A204.1 (cell line): Measurements from ENCODE around the gene ISM1.

Experiments used
- FAIRE-seq: peaks from 2 replicates; lab custom pipeline; 2012; peaks lifted over from hg19 to GRCh38; lab: Jason Lieb, UNC

The ISM1 gene

DNA sequence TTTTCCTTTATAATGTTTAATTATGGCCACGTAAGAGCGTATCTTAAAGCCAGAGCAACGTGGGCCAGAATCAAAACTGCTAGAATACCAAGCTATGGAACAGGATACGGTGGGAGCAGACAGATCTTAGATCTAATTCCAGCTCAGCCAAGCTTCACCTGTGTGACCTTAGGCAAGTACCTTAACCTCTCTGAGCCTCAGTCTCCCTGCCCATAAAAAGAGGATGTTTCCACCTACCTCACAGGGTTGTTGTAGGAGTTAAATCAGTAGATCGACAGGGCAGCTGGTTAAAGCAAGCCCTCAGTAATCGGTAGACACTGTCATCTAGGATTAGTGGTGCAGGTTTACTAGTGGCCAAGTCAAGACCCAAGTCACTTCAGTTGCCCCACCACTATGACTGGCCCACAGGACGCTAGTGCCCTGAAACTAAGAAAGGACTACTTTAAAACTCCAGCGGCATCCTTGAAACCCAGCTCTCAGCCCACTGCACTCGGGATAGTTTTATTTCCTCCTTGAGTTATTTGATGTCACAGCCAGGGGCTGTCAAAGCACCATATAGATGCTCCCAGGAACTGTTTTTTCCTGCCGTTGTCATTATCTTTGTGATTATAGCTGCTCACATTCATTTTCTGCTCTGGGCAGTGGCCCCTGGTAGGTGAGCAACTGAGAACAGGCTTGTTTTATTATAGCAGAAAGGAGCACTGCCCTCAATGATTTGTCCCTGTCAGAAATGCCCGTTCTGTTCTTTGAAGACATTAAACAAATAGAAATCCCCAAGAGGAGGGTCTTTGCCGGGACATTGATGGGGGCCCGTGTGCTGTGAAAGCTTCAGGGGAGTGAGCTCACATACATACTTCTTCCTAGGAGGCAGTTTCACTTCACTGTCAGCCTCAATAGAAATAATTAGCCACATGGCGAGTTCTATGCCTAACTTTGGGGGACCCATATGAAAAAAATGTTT, 63.1 kb downstream of the ISM1 start:
- no peak for FAIRE-seq

DNA sequence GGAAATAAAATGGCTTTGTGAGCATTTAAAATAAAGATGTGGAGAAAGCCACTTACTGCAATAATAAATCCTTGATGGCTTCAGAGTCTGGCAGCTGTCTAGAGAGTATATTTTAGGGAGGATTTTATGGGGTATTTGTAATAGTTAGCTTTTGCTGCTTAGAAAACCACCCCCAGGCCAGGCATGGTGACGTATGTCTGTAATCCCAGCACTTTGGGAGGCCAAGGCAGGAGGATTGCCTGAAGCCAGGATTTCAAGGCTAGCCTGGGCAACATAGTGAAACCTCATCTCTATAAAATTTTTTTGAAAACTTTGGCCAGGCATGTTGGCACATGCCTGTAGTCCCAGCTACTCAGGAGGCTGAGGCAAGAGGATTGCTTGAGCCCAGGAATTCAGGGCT, 63.8 kb downstream of the ISM1 start:
- FAIRE-seq = no peak

DNA sequence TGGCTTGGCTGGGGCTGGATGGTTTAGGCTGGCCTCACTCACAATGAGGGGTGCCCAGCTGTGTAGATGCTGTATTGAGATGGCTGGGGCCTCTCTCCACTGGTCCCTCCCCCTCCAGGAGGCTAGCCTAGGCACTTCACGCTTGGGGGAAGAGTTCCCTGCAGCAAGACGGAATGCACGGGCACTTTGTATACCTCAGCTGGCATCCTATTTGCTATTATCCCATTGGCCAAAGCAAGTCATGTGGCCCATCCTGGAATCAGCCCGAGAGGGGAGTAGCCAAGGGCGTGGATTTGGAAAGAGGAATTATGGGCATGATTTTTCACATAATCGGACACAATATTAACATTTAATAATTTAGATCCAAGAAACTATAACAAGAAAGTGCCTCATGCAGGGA, 64.3 kb downstream of the ISM1 start:
- no peak for FAIRE-seq

DNA sequence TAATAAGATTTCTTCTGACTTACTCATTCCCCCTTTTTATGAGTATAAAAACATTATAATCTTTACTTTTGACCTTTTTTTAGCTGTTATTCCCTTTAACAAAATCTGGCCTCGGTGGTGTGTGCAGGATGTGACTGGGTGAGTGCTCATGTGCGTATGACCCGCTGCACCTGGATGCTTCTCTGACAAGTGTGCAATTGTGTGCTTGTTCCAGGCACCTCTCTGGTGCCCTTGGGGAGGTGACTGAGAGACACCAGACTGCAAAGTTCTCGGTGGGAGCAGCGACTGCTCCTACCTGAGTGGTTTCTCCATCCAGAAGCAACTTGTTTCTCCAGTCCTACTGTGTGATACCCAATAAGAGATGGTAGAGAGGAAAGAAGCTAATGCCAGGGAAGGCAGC, 65.0 kb downstream of the ISM1 start:
- no peak for FAIRE-seq

GRCh38 chr20:13286607-13287006, 65.5 kb downstream of the ISM1 start:
- FAIRE-seq = no peak

- FAIRE-seq = no peak
Measured at GRCh38 chr20:13288357-13288756, 67.3 kb downstream of the ISM1 start.

DNA sequence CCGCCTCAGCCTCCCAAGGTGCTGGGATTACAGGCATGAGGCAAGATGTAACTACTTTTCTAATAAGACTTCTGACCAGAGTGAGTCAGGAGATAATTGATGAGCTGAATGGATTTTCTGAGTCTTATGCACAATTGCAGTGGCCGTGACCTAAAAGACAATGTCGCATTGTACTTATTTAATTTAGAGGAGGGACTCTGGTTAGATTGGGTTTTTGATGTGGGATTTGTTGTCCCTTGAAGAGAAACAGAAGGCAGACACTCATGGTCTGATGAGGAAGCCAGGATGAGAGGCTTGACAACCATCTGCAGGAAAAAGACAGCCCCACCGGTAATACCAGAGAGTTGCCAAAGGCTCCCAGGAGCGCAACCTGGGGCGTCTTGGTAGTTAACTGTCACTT, 68.0 kb downstream of the ISM1 start:
- no peak for FAIRE-seq

GRCh38 chr20:13290724-13291123, 69.7 kb downstream of the ISM1 start:
- no peak for FAIRE-seq

- FAIRE-seq = no peak
Measured at GRCh38 chr20:13291157-13291556, 70.1 kb downstream of the ISM1 start.

- FAIRE-seq = no peak
Measured at GRCh38 chr20:13292201-13292885, 71.3 kb downstream of the ISM1 start.

DNA sequence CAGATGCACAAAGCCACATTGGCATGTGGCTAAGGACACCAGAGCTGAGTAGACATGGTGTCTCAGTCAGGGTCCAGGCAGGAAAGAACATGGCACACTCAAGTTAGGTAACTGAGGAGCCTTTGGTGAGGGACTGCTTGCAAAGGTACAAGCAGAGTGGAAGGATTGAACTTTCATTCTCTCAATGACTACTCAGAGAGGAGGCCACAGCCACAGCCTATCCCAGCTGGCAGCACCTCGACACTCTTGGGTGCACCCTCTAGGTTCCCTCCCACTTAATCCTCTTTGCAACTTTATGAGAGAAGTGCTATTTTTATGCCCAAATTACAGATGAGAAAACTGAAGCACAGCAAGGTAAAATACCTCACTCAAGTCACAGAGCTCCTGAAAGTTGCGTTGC, 73.4 kb downstream of the ISM1 start:
- no peak for FAIRE-seq

DNA sequence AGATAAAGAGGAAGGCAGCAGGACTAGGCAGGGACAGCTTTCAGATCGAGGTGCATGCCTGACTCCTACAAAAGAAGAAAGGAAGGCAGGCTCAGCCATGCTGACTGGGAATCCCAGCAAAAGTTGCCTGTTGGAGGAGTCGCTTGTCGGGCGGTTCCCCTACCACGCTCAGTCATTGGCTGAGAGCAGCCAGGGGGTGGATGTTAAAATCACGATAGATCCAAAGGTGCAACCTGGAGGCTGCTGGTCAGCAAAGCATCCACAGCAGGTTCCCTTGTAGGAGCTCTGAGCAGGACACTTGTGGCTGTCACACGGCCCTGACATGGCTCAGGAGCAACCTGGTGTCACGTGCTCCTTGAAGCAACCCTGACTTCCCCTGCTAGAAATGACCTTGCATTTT, 74.6 kb downstream of the ISM1 start:
- no peak for FAIRE-seq

GRCh38 chr20:13296070-13296469, 75.0 kb downstream of the ISM1 start:
- FAIRE-seq = no peak

DNA sequence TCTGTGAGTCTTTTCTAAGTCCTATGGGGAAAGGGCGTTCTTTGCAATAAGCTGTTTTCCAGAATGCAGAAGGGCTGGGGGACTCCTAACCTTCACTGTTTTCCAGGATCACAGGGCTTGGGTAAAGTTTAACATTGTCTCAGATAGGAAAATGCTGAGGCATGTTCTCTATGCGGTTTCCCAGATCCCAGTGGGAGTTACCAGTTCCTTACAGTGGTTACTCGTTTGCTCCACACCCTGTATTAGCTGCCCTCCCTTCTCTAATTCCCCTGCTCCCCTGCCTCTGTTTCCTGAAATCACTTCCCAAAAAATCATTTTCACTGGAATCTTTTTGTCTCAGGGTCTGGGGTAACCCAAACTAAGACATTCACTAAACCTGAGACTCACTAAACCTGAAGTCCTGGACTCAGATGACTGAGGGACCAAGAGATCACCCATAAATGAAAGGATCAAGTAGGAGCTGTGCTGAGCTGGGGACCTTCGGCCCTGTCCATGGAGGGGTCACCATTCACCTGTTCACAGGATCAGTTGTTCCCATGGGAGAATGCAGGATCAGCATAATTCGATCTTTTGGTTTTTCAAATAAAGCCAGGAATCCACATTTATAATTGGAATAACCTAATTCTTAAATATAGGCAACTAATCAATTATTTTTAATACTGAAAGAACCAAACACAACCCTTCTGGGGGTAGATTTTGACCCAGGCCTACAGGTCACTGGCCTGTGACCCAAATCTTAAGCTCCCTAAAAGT, 76.2 kb downstream of the ISM1 start:
- FAIRE-seq = no peak

DNA sequence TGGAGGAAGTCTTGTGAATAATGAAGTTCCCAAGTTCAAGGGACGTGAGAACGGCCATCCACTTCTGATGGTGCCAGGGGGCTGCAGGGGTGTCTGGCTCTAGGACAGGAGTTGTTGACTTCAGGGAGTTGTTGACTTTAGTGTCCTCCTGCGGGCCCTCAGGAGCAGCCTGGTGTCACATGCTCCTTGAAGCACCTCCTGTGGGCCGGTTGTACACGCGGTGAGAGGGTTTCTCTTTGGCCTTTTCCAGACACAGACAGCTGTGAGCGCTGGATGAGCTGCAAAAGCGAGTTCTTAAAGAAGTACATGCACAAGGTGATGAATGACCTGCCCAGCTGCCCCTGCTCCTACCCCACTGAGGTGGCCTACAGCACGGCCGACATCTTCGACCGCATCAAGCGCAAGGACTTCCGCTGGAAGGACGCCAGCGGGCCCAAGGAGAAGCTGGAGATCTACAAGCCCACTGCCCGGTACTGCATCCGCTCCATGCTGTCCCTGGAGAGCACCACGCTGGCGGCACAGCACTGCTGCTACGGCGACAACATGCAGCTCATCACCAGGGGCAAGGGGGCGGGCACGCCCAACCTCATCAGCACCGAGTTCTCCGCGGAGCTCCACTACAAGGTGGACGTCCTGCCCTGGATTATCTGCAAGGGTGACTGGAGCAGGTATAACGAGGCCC, 77.8 kb downstream of the ISM1 start:
- no peak for FAIRE-seq

- no peak for FAIRE-seq
Measured at GRCh38 chr20:13299401-13299800, 78.3 kb downstream of the ISM1 start.

GRCh38 chr20:13301596-13301995, 80.5 kb downstream of the ISM1 start:
- FAIRE-seq = no peak

GRCh38 chr20:13302647-13303450, 81.8 kb downstream of the ISM1 start:
- no peak for FAIRE-seq

GRCh38 chr20:13305284-13305683, 84.2 kb downstream of the ISM1 start:
- FAIRE-seq = no peak

GRCh38 chr20:13307562-13308163, 86.6 kb downstream of the ISM1 start:
- no peak for FAIRE-seq

DNA sequence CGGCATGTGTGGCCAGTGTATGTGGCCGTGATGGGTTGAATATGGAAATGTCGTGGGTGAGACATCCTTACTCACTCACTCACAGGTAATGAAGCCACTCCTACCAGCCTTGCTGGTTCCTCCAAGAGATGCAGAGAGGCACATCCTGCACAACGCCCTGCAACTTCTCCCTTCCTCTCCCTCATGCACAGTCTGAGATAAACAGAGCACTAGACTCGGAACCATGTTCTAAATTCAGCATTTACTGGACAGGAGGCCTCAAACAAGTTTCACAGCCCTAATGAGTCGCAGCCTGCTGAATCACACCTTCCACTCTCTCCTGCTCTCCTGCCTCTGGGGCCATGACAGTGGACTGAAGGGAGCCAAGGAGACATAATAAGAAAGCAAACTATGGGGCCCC, 91.2 kb downstream of the ISM1 start:
- FAIRE-seq = no peak
